ENCODE data around the gene CCDC154. TPM values are rescaled to one million over a fixed set of nuclear protein-coding genes. Genes with fewer than 3 reads are reported as not detected.

Gene CCDC154
- total and polyA plus RNA-seq, 4 experiments from 2014 or later, result 0.13 to 14.7 (median 12.1) TPM; not detected in 1

- intact Hi-C loops (cut with micrococcal nuclease), result loop anchor here (1.0 to 2.0 kb wide), 2 partner anchors 50 to 112 kb away; no protein-coding TSS in a partner anchor
- Histone ChIP-seq H3K9me3 (ENCODE audit: control insufficient read depth in 1 of 2, low read length in 2 of 2) (no peaks in the 10 kb centered on the region), H3K27ac (ENCODE audit: low read depth, low read length) (no peak overlapping the region), H3K36me3 (ENCODE audit: insufficient read depth, low read length) (no peaks in the 10 kb centered on the region), H3K4me3 (ENCODE audit: low read length in 2 of 2) (no peak overlapping the region), H3K27me3 (ENCODE audit: insufficient read depth, low read length) (no peaks in the 10 kb centered on the region), H3K4me1 (ENCODE audit: insufficient read depth, low read length) (peaks cover 27% of the 10 kb centered on the region)
- peaks cover 4 to 38% (median 24%) of the 10 kb centered on the region in 4 donors for H3K4me1 Mint-ChIP-seq
- CTCF ChIA-PET (ENCODE audit: partially characterized antibody), result interaction anchor here (0.7 to 1.3 kb wide), 3 partner anchors 49 to 312 kb away, joined by 3 read pairs; no protein-coding TSS in a partner anchor
- H3K27me3 Mint-ChIP-seq, result no peaks in the 10 kb centered on the region
- POLR2A ChIA-PET (ENCODE audit: partially characterized antibody), result interaction anchor here (0.6 to 1.1 kb wide), 5 partner anchors 10 to 1108 kb away, joined by 3 read pairs; partner anchors contain the start of genes MAPK8IP3 and TMEM204
- H3K36me3 Mint-ChIP-seq, result peaks cover 5 to 21% of the 10 kb centered on the region in 2 donors
- H3K27ac Mint-ChIP-seq, result peak overlapping the region in 6 of 7 donors; percentile 36 to 83 (median 58)
- no peak for DNase-seq
- H3K4me3 Mint-ChIP-seq, result peak overlapping the region; percentile 32 to 89 (median 68)
- no peaks in the 10 kb centered on the region for H3K9me3 Mint-ChIP-seq
Observed at GRCh38 chr16:1412847-1413246, 31.5 kb downstream of the CCDC154 start.

GRCh38 chr16:1408171-1408837, 36.1 kb downstream of the CCDC154 start:
- POLR2A ChIA-PET (ENCODE audit: partially characterized antibody), result interaction anchor here (0.6 to 3.0 kb wide), 4 partner anchors 13 to 100 kb away, joined by 3 to 15 read pairs (median 4); partner anchors contain the start of gene UQCC4
- Histone ChIP-seq H3K4me3 (ENCODE audit: low read length in 2 of 2) (peak overlapping the region in 1 of 2 donors; percentile 38), H3K27ac (ENCODE audit: low read depth, low read length) (peak overlapping the region; percentile 10), H3K9me3 (ENCODE audit: control insufficient read depth in 1 of 2, low read length in 2 of 2) (no peaks in the 10 kb centered on the region), H3K4me1 (ENCODE audit: insufficient read depth, low read length) (peaks cover 27% of the 10 kb centered on the region), H3K27me3 (ENCODE audit: insufficient read depth, low read length) (no peaks in the 10 kb centered on the region), H3K36me3 (ENCODE audit: insufficient read depth, low read length) (peaks cover 2% of the 10 kb centered on the region)
- intact Hi-C loops (cut with micrococcal nuclease), result loop anchor here (1.0 kb wide), 1 partner anchor 12 kb away; the partner anchor contains the start of gene UQCC4
- Mint-ChIP-seq H3K27ac (peak overlapping the region in 6 of 7 donors; percentile 24 to 78 (median 60)), H3K36me3 (peaks cover 5 to 26% of the 10 kb centered on the region in 2 donors), H3K9me3 (peaks cover 0 to 2% (median 0%) of the 10 kb centered on the region in 8 donors), H3K27me3 (no peaks in the 10 kb centered on the region), H3K4me3 (peak overlapping the region; percentile 43 to 81 (median 72)), H3K4me1 (peaks cover 9 to 52% (median 20%) of the 10 kb centered on the region in 4 donors)
- peak; percentile 90 to 96 (median 92) for DNase-seq
- CTCF ChIA-PET (ENCODE audit: partially characterized antibody), result no interaction called here

- H3K27ac ChIP-seq (ENCODE audit: low read depth, low read length), result no peak overlapping the region
- POLR2A ChIA-PET (ENCODE audit: partially characterized antibody), result interaction anchor here (0.6 to 3.0 kb wide), 5 partner anchors 14 to 99 kb away, joined by 3 to 15 read pairs (median 4); partner anchors contain the start of gene UQCC4
Observed at GRCh38 chr16:1407753-1408152, 36.6 kb downstream of the CCDC154 start.

DNA sequence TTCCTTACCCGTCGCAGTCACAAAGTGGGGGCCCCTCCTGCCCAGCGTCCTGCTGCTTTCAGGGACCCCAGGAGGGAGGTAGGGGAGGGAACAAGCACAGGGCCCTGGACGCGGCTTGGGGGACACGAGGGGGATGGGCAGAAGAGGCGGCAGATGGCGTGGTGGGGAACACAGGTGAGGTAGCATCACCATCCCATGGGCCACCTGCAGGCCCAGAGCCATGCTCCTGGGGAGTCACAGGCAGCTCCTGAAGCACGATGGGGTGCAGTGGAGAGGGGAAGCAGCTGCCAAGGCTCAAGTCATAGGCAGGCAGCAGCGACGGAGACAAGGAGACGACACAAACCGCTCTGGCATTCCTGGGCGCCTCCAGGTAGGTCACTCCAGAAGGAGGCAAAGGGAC, 40.6 kb downstream of the CCDC154 start:
- intact Hi-C loops (cut with micrococcal nuclease), result no loop called here
- Mint-ChIP-seq H3K36me3 (peaks cover 5 to 39% of the 10 kb centered on the region in 2 donors), H3K27me3 (no peaks in the 10 kb centered on the region), H3K9me3 (peaks cover 0 to 2% (median 0%) of the 10 kb centered on the region in 8 donors), H3K4me1 (peaks cover 5 to 38% (median 9%) of the 10 kb centered on the region in 4 donors), H3K27ac (no peak overlapping the region), H3K4me3 (no peak overlapping the region)
- H3K9me3 ChIP-seq (ENCODE audit: control insufficient read depth in 1 of 2, low read length in 2 of 2), result no peaks in the 10 kb centered on the region
- no peak overlapping the region for H3K27ac ChIP-seq (ENCODE audit: low read depth, low read length)
- CTCF ChIA-PET (ENCODE audit: partially characterized antibody), result no interaction called here
- peaks cover 26% of the 10 kb centered on the region for H3K36me3 ChIP-seq (ENCODE audit: insufficient read depth, low read length)
- peaks cover 11% of the 10 kb centered on the region for H3K4me1 ChIP-seq (ENCODE audit: insufficient read depth, low read length)
- POLR2A ChIA-PET (ENCODE audit: partially characterized antibody), result interaction anchor here (0.8 kb wide), 1 partner anchor 9 kb away, joined by 3 read pairs; no protein-coding TSS in a partner anchor
- no peaks in the 10 kb centered on the region for H3K27me3 ChIP-seq (ENCODE audit: insufficient read depth, low read length)
- H3K4me3 ChIP-seq (ENCODE audit: low read length in 2 of 2), result no peak overlapping the region
- no peak for DNase-seq

More at GRCh38 chr16:1407753-1408152, 36.6 kb downstream of the CCDC154 start:
- H3K9me3 ChIP-seq (ENCODE audit: control insufficient read depth in 1 of 2, low read length in 2 of 2), result no peaks in the 10 kb centered on the region
- H3K9me3 Mint-ChIP-seq, result peaks cover 0 to 2% (median 0%) of the 10 kb centered on the region in 8 donors
- peak overlapping the region in 7 of 8 donors; percentile 39 to 74 (median 57) for H3K4me3 Mint-ChIP-seq
- no peaks in the 10 kb centered on the region for H3K27me3 Mint-ChIP-seq
- peak overlapping the region in 5 of 7 donors; percentile 29 to 77 (median 73) for H3K27ac Mint-ChIP-seq
- intact Hi-C loops (cut with micrococcal nuclease), result loop anchor here (1.0 kb wide), 1 partner anchor 13 kb away; the partner anchor contains the start of gene UQCC4
- H3K4me1 ChIP-seq (ENCODE audit: insufficient read depth, low read length), result peaks cover 21% of the 10 kb centered on the region
- CTCF ChIA-PET (ENCODE audit: partially characterized antibody), result no interaction called here
- no peak overlapping the region for H3K4me3 ChIP-seq (ENCODE audit: low read length in 2 of 2)
- peaks cover 6% of the 10 kb centered on the region for H3K36me3 ChIP-seq (ENCODE audit: insufficient read depth, low read length)
- DNase-seq, result no peak
- no peaks in the 10 kb centered on the region for H3K27me3 ChIP-seq (ENCODE audit: insufficient read depth, low read length)
- H3K36me3 Mint-ChIP-seq, result peaks cover 5 to 29% of the 10 kb centered on the region in 2 donors
- H3K4me1 Mint-ChIP-seq, result peaks cover 10 to 51% (median 19%) of the 10 kb centered on the region in 4 donors

GRCh38 chr16:1403036-1403435, 41.3 kb downstream of the CCDC154 start:
- no peak overlapping the region for H3K27ac ChIP-seq (ENCODE audit: low read depth, low read length)
- POLR2A ChIA-PET (ENCODE audit: partially characterized antibody), result interaction anchor here (0.6 to 0.8 kb wide), 2 partner anchors 10 to 321 kb away, joined by 3 read pairs; no protein-coding TSS in a partner anchor
- intact Hi-C loops (cut with micrococcal nuclease), result no loop called here
- peaks cover 9 to 41% of the 10 kb centered on the region in 2 donors for H3K36me3 Mint-ChIP-seq
- no peaks in the 10 kb centered on the region for H3K9me3 ChIP-seq (ENCODE audit: control insufficient read depth in 1 of 2, low read length in 2 of 2)
- CTCF ChIA-PET (ENCODE audit: partially characterized antibody), result no interaction called here
- peaks cover 32% of the 10 kb centered on the region for H3K36me3 ChIP-seq (ENCODE audit: insufficient read depth, low read length)
- no peak overlapping the region for H3K4me3 Mint-ChIP-seq
- peak overlapping the region in 1 of 7 donors; percentile 22 for H3K27ac Mint-ChIP-seq
- H3K9me3 Mint-ChIP-seq, result peaks cover 0 to 2% (median 0%) of the 10 kb centered on the region in 8 donors
- H3K4me1 Mint-ChIP-seq, result peaks cover 2 to 34% (median 5%) of the 10 kb centered on the region in 4 donors
- peaks cover 6% of the 10 kb centered on the region for H3K4me1 ChIP-seq (ENCODE audit: insufficient read depth, low read length)
- no peaks in the 10 kb centered on the region for H3K27me3 ChIP-seq (ENCODE audit: insufficient read depth, low read length)
- H3K4me3 ChIP-seq (ENCODE audit: low read length in 2 of 2), result no peak overlapping the region
- no peak for DNase-seq
- no peaks in the 10 kb centered on the region for H3K27me3 Mint-ChIP-seq

- ChIA-PET POLR2A (ENCODE audit: partially characterized antibody) (no interaction called here), CTCF (ENCODE audit: partially characterized antibody) (interaction anchor here (0.8 kb wide), 1 partner anchor 22 kb away, joined by 3 read pairs; no protein-coding TSS in a partner anchor)
- no peaks in the 10 kb centered on the region for H3K4me1 ChIP-seq (ENCODE audit: insufficient read depth, low read length)
- Mint-ChIP-seq H3K4me3 (no peak overlapping the region), H3K9me3 (peaks cover 0 to 2% (median 0%) of the 10 kb centered on the region in 8 donors), H3K36me3 (peaks cover 11 to 36% of the 10 kb centered on the region in 2 donors), H3K27me3 (no peaks in the 10 kb centered on the region), H3K27ac (no peak overlapping the region), H3K4me1 (peaks cover 0 to 21% (median 2%) of the 10 kb centered on the region in 4 donors)
- no peak overlapping the region for H3K4me3 ChIP-seq (ENCODE audit: low read length in 2 of 2)
- DNase-seq, result no peak
- no peaks in the 10 kb centered on the region for H3K27me3 ChIP-seq (ENCODE audit: insufficient read depth, low read length)
- no peaks in the 10 kb centered on the region for H3K9me3 ChIP-seq (ENCODE audit: control insufficient read depth in 1 of 2, low read length in 2 of 2)
- intact Hi-C loops (cut with micrococcal nuclease), result no loop called here
- peaks cover 35% of the 10 kb centered on the region for H3K36me3 ChIP-seq (ENCODE audit: insufficient read depth, low read length)
- H3K27ac ChIP-seq (ENCODE audit: low read depth, low read length), result no peak overlapping the region
Observed at GRCh38 chr16:1401758-1402154, 42.6 kb downstream of the CCDC154 start.

Data from CD4-positive, alpha-beta memory T cell (primary cell).